GM12878 (cell line): ENCODE measurements around the gene SLC5A2. TPM values are rescaled to one million over a fixed set of nuclear protein-coding genes. Genes with fewer than 3 reads are reported as not detected.

Experiments used
- ATAC-seq: fragments of 200-7000 bp; cut with Tn5 transposase; 3 replicates; pipeline ENCODE4 v1.9.1; 2020; ENCODE audit warnings: mild to moderate bottlenecking, moderate library complexity
- BruUV-seq: library from RNA; stranded (reverse); fragments of 400-500 nt; replicated peaks from 2 replicates; lab custom pipeline; 2021; lab: Mats Ljungman, UMichigan
- CTCF ChIA-PET: fragments of 300-600 bp; sonication (Branson Sonifier 250); formaldehyde crosslinking; extraction: SDS; loops from one replicate; lab custom pipeline; 2021; ENCODE audit warnings: inconsistent platforms; lab: Yijun Ruan, JAX
- POLR2A ChIA-PET: fragments of 350-600 bp; formaldehyde crosslinking; extraction: SDS; loops from one replicate; lab custom pipeline; 2021; ENCODE audit warnings: inconsistent platforms; lab: Charles Lee
- RAD21 ChIA-PET: fragments of 300-600 bp; sonication (Branson Sonifier 250); formaldehyde crosslinking; loops from one replicate; lab custom pipeline; 2023; ENCODE audit warnings: antibody characterized with exemption; ENCODE audit not compliant: unreplicated experiment; lab: Charles Lee
- SMC1A ChIA-PET: fragments of 300-600 bp; sonication (Branson Sonifier 250); formaldehyde crosslinking; loops from one replicate; lab custom pipeline; 2023; ENCODE audit not compliant: unreplicated experiment, uncharacterized antibody; lab: Charles Lee
- DNase-seq: peaks from one replicate; pipeline ENCODE4 v3.0.0-alpha.2; 2011; ENCODE audit warnings: low read depth, low spot score
- FAIRE-seq: peaks from 3 replicates; lab custom pipeline; 2011; peaks lifted over from hg19 to GRCh38; lab: Jason Lieb, UNC
- H2AFZ ChIP-seq: 2 replicates; pipeline ENCODE4 v1.6.0; 2011; ENCODE audit warnings: low read depth, low read length, control low read depth; ENCODE audit not compliant: control insufficient read depth
- H3K27ac ChIP-seq: 2 replicates; pipeline ENCODE4 v1.5.1; 2011; ENCODE audit warnings: control low read depth; ENCODE audit not compliant: control insufficient read depth, insufficient read depth
- H3K27me3 ChIP-seq, 2 experiments: replicated peaks in 1 of 2; 2 replicates each; pipeline versions ENCODE4 v1.6.0 to v1.6.1; 2011; ENCODE audit warnings: low read length in 1 of 2; ENCODE audit not compliant: control insufficient read depth in 2 of 2, insufficient read depth in 2 of 2
- H3K36me3 ChIP-seq, 2 experiments: 2 replicates each; pipeline ENCODE4 v1.5.1; 2011; ENCODE audit warnings: low read length in 1 of 2; ENCODE audit not compliant: control insufficient read depth in 2 of 2, insufficient read depth in 2 of 2
- H3K4me1 ChIP-seq: 2 replicates; pipeline ENCODE4 v1.6.1; 2011; ENCODE audit warnings: mild to moderate bottlenecking, low read length, moderate library complexity, mixed read lengths; ENCODE audit not compliant: control insufficient read depth, insufficient read depth
- H3K4me2 ChIP-seq: 2 replicates; pipeline ENCODE4 v1.6.0; 2011; ENCODE audit warnings: control low read depth; ENCODE audit not compliant: control insufficient read depth, insufficient read depth
- H3K4me3 ChIP-seq: fragments of 200-600 bp; sonication (generic); 2 replicates; pipeline ENCODE4 v1.5.1; 2016
- H3K79me2 ChIP-seq: 2 replicates; pipeline ENCODE4 v1.6.0; 2011; ENCODE audit warnings: low read length; ENCODE audit not compliant: control insufficient read depth, insufficient read depth
- H3K9ac ChIP-seq: 2 replicates; pipeline ENCODE4 v1.8.0; 2011; ENCODE audit warnings: low read length, control low read depth, mixed read lengths; ENCODE audit not compliant: control insufficient read depth, insufficient read depth
- H3K9me3 ChIP-seq: replicated peaks from 3 replicates; pipeline ENCODE4 v1.5.1; 2011; ENCODE audit warnings: mild to moderate bottlenecking, low read length; ENCODE audit not compliant: control insufficient read depth, insufficient read depth
- H4K20me1 ChIP-seq: 2 replicates; pipeline ENCODE4 v1.6.0; 2011; ENCODE audit not compliant: control insufficient read depth, insufficient read depth
- ATF7 ChIP-seq: fragments of 450-650 bp; IDR thresholded peaks from 2 replicates; pipeline ENCODE4 v1.6.1; 2016; ENCODE audit warnings: low read depth, mild to moderate bottlenecking
- HDAC2 ChIP-seq: fragments of 200-600 bp; sonication (generic); IDR thresholded peaks from 2 replicates; pipeline ENCODE4 v1.6.1; 2017
- NFYB ChIP-seq: IDR thresholded peaks from 2 replicates; pipeline ENCODE4 v1.6.1; 2011; ENCODE audit warnings: low read depth, mild to moderate bottlenecking, low read length, improper control_type of control experiment, moderate library complexity; ENCODE audit not compliant: insufficient read depth
- PAX8 ChIP-seq: fragments of 450-650 bp; IDR thresholded peaks from 2 replicates; pipeline ENCODE4 v1.6.1; 2017; ENCODE audit warnings: mild to moderate bottlenecking, moderate library complexity
- POLR2A ChIP-seq: IDR thresholded peaks from 2 replicates; pipeline ENCODE4 v1.6.1; 2011; ENCODE audit warnings: low read depth, mild to moderate bottlenecking, low read length
- RCOR1 ChIP-seq: conservative IDR thresholded peaks from 2 replicates; pipeline ENCODE4 v1.6.1; 2012; ENCODE audit warnings: low read depth, low read length, improper control_type of control experiment
- STAT3 ChIP-seq: IDR thresholded peaks from 2 replicates; pipeline ENCODE4 v1.6.1; 2011; ENCODE audit warnings: low read depth, low read length, improper control_type of control experiment
- SUZ12 ChIP-seq: fragments of 200-600 bp; sonication (generic); IDR thresholded peaks from one replicate; pipeline ENCODE4 v1.6.1; 2018; ENCODE audit warnings: antibody characterized with exemption, mild to moderate bottlenecking; ENCODE audit not compliant: unreplicated experiment
- WGBS: methylation state at CpG from one replicate; pipeline ENCODE4 v1.1.6; 2016; ENCODE audit warnings: low lambda C conversion rate; ENCODE audit not compliant: insufficient replicate concordance, insufficient coverage; ENCODE audit errors: missing lambda C conversion rate; 5-methylcytosine and 5-hydroxymethylcytosine counted together
- in situ Hi-C: fragments of 300-500 bp; cut with MboI; formaldehyde crosslinking; loops from 9 replicates; pipeline ENCODE4 v1.14.3; 2018; ENCODE audit warnings: mixed read lengths
- intact Hi-C: fragments of 100-400 bp; cut with micrococcal nuclease; formaldehyde crosslinking; loops from one replicate; pipeline ENCODE4 v1.14.2; 2022; ENCODE audit not compliant: unreplicated experiment
- polyA plus RNA-seq, 11 experiments: library from polyadenylated mRNA; depleted of rRNA in 4 of 11; unstranded in 6 of 11; stranded (reverse) in 5 of 11; fragments of >200 nt; fragmentation: Nextera tagmentation in 4 of 11; fragmentation: Illumina TruSeq in 1 of 11; extraction: Ambion mirVana in 4 of 11; extraction: Trizol in 1 of 11; gene quantifications; 1 replicate in 1 of 11; 2 replicates in 10 of 11; pipeline versions ENCODE4 v1.2.1 to v1.2.3, GENCODE V29; 2011 to 2016; ENCODE audit warnings: inconsistent platforms in 2 of 11, missing spikeins in 2 of 11, low read depth in 1 of 11
- total RNA-seq, 4 experiments: library from RNA; depleted of rRNA in 3 of 4; stranded (reverse); fragments of >200 nt in 3 of 4; fragmentation: Illumina TruSeq in 1 of 4; extraction: Trizol in 1 of 4; gene quantifications; 2 replicates each; pipeline versions ENCODE4 v1.2.1 to v1.2.3, GENCODE V29; 2013 to 2021

Gene SLC5A2
- total and polyA plus RNA-seq, 10 of the 15 experiments (the other 5 are each of a cell fraction or from before 2014, with no cell fraction given): 3.6 to 4.8 (median 4.4) TPM; not detected in 6

DNA sequence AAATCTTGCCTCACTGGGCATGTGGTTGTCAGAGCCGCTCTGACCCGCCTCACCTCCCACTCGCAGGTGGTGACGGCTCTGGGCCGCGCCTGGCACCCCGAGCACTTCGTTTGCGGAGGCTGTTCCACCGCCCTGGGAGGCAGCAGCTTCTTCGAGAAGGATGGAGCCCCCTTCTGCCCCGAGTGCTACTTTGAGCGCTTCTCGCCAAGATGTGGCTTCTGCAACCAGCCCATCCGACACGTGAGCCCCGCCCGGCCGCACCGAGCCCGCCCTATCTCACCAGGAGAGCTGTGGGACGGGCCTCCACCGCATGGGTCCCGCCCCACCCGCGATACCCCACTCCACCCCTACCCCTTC, 7.0 kb upstream of the SLC5A2 start:
- RAD21 ChIA-PET: no interaction called here
- TF ChIP-seq HDAC2: no peak
- TF ChIP-seq NFYB: no peak
- TF ChIP-seq RCOR1: no peak
- no peak for TF ChIP-seq SUZ12
- no peak for TF ChIP-seq PAX8
- Histone ChIP-seq H3K79me2 (no peaks in the 10 kb centered on the region), H2AFZ (no peak overlapping the region), H3K4me2 (no peak overlapping the region), H3K27ac (no peak overlapping the region), H3K4me3 (no peak overlapping the region), H3K27me3 (peaks cover 0 to 9% of the 10 kb centered on the region in 2 experiments; a peak in 3 of 4 replicates), H3K9me3 (no peaks in the 10 kb centered on the region), H3K36me3 (no peaks in the 10 kb centered on the region), H3K4me1 (peaks cover 7% of the 10 kb centered on the region; the same call in 1 of the 2 replicates), H4K20me1 (no peaks in the 10 kb centered on the region), H3K9ac (no peak overlapping the region)
- CTCF ChIA-PET: interaction anchor here (1.9 kb wide), 1 partner anchor 15 kb away, joined by 13 read pairs; no protein-coding TSS in a partner anchor
- ATAC-seq (no peak), FAIRE-seq (no peak), DNase-seq (no peak)
- POLR2A ChIA-PET: no interaction called here
- in situ Hi-C loops (no loop called here), intact Hi-C loops (no loop called here)
- no TSS peak for BruUV-seq
- SMC1A ChIA-PET: no interaction called here
- 72% methylated on average over 14 of the region's 26 CpGs for WGBS

DNA sequence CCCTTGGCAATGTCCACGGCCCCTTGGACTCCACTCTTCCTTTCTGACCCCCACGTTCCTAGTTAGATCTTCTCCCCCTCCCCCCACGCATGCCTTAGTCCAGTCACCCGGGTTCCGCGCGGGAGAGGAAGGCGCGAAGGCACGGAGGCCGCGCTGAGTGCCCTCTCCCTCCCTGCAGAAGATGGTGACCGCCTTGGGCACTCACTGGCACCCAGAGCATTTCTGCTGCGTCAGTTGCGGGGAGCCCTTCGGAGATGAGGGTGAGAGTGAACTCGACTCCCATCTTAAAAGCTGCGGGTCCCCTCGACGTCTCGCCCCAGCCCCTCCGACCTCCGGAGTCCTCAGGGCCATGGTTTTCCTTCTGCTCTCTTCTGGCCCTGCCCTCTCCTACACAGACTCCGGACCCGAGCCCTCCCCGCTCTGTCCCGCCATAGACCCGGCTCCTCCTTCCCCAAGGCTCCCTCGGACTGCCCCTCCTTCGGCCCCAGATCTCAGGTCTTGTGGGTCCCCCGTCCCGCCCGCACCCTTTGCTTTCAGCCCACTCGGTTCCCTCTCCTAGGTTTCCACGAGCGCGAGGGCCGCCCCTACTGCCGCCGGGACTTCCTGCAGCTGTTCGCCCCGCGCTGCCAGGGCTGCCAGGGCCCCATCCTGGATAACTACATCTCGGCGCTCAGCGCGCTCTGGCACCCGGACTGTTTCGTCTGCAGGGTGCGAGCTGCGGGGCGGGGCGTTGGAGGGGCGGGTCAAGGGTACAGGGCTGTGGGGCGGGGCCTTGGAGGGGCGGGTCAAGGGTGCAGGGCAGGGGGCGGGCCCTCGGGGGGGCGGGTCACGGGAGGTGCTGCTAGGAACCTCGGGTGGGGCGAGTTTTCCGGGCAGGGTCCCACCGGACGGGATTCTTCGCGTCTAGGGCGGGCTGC, 6.4 kb upstream of the SLC5A2 start:
- Histone ChIP-seq H3K4me3 (peak overlapping the region; percentile 72; the same call in 1 of the 2 replicates), H3K27ac (no peak overlapping the region), H3K79me2 (no peaks in the 10 kb centered on the region), H3K4me1 (peaks cover 7% of the 10 kb centered on the region; the same call in 1 of the 2 replicates), H4K20me1 (no peaks in the 10 kb centered on the region), H2AFZ (peak overlapping the region; percentile 71), H3K36me3 (no peaks in the 10 kb centered on the region), H3K4me2 (peak overlapping the region; percentile 84), H3K9ac (no peak overlapping the region), H3K27me3 (peaks cover 0 to 9% of the 10 kb centered on the region in 2 experiments; a peak in 3 of 4 replicates), H3K9me3 (no peaks in the 10 kb centered on the region)
- in situ Hi-C loops: no loop called here
- DNase-seq (no peak), ATAC-seq (peak; percentile 87), FAIRE-seq (no peak)
- no TSS peak for BruUV-seq
- intact Hi-C loops: no loop called here
- ChIA-PET SMC1A (no interaction called here), RAD21 (no interaction called here), POLR2A (no interaction called here), CTCF (no interaction called here)
- 5% methylated on average over 41 of the region's 68 CpGs for WGBS
- TF ChIP-seq POLR2A (peak; percentile 25; the same call in 1 of the 2 replicates), ATF7 (no peak), STAT3 (no peak)
